22Rv1 (cell line): ENCODE results near the gene LEFTY2.

Source experiments
- CTCF ChIP-seq: fragments of 450-650 bp; IDR thresholded peaks from 2 replicates; pipeline ENCODE4 v1.5.1; 2017; ENCODE audit warnings: mild to moderate bottlenecking
- ZFX ChIP-seq: fragments of 450-650 bp; IDR thresholded peaks from 2 replicates; pipeline ENCODE4 v1.6.1; 2017; ENCODE audit warnings: antibody characterized with exemption, borderline replicate concordance

- no peak for TF ChIP-seq ZFX
- TF ChIP-seq CTCF, result no peak
These were observed 44.5 kb downstream of the LEFTY2 start for GRCh38 chr1:225896494-225896893.
